HepG2 (cell line): ENCODE measurements around the gene ERF. TPM values are rescaled to one million over a fixed set of nuclear protein-coding genes. Genes with fewer than 3 reads are reported as not detected.

Experiments
- ASH2L ChIP-seq: fragments of 300-600, 200-600 bp; sonication (generic); IDR thresholded peaks from 2 replicates; pipeline ENCODE4 v1.7.0; 2017; ENCODE audit warnings: low read depth, mild to moderate bottlenecking, moderate library complexity, mixed read lengths, low read length; ENCODE audit not compliant: insufficient read length
- CREB1 ChIP-seq, 2 experiments: fragments of 450-650 bp in 1 of 2; IDR thresholded peaks; 2 replicates each; pipeline ENCODE4 v1.6.1; 2016 to 2017; ENCODE audit warnings: control low read depth in 1 of 2, mild to moderate bottlenecking in 1 of 2, missing compliant biosample characterization in 1 of 2, missing genetic modification characterization in 1 of 2
- CREBL2 ChIP-seq: sonication (generic); formaldehyde crosslinking; IDR thresholded peaks from 2 replicates; pipeline ENCODE4 v1.8.1; 2023; ENCODE audit warnings: missing genetic modification reagents, mild to moderate bottlenecking, borderline replicate concordance
- ELF1 ChIP-seq: sonication (generic); formaldehyde crosslinking; IDR thresholded peaks from 2 replicates; pipeline ENCODE4 v1.4.0; 2020; ENCODE audit warnings: missing genetic modification reagents
- EP300 ChIP-seq, 3 experiments: sonication (generic) in 1 of 3; formaldehyde crosslinking in 1 of 3; IDR thresholded peaks; 2 replicates each; pipeline versions ENCODE4 v1.5.1 to v1.6.1; 2011 to 2020; ENCODE audit warnings: low read depth in 2 of 3, low read length in 2 of 3, borderline replicate concordance in 1 of 3, improper control_type of control experiment in 1 of 3, mild to moderate bottlenecking in 1 of 3, missing genetic modification reagents in 1 of 3, moderate library complexity in 1 of 3
- LRRFIP1 ChIP-seq: sonication (generic); formaldehyde crosslinking; conservative IDR thresholded peaks from 2 replicates; pipeline ENCODE4 v1.4.0; 2020; ENCODE audit warnings: missing genetic modification reagents
- MATR3 ChIP-seq: sonication (generic); formaldehyde crosslinking; IDR thresholded peaks from 2 replicates; pipeline ENCODE4 v1.4.0; 2020; ENCODE audit warnings: missing genetic modification reagents
- MYC ChIP-seq: sonication (generic); formaldehyde crosslinking; IDR thresholded peaks from 2 replicates; pipeline ENCODE4 v1.9.0; 2021; ENCODE audit warnings: missing genetic modification reagents, borderline replicate concordance
- NFIB ChIP-seq: sonication (generic); formaldehyde crosslinking; IDR thresholded peaks from 2 replicates; pipeline ENCODE4 v1.9.0; 2021; ENCODE audit warnings: missing genetic modification reagents, mild to moderate bottlenecking, borderline replicate concordance
- NR2F6 ChIP-seq, 2 experiments: IDR thresholded peaks; 2 replicates each; pipeline ENCODE4 v1.6.1; 2016; ENCODE audit warnings: antibody characterized with exemption in 1 of 2, mild to moderate bottlenecking in 1 of 2
- POLR2AphosphoS5 ChIP-seq: IDR thresholded peaks from 2 replicates; pipeline ENCODE4 v1.6.1; 2012; ENCODE audit warnings: low read depth, low read length
- RERE ChIP-seq: IDR thresholded peaks from 2 replicates; pipeline ENCODE4 v1.6.1; 2016; ENCODE audit warnings: low read depth, missing genetic modification reagents, missing compliant biosample characterization
- TAF15 ChIP-seq: fragments of 200-400 bp; formaldehyde crosslinking; IDR thresholded peaks from one replicate; pipeline ENCODE4 v1.6.1; 2018; ENCODE audit warnings: mild to moderate bottlenecking, low read depth, low read length; ENCODE audit not compliant: poor library complexity, severe bottlenecking
- TOE1 ChIP-seq: sonication (generic); formaldehyde crosslinking; IDR thresholded peaks from 2 replicates; pipeline ENCODE4 v1.4.0; 2020; ENCODE audit warnings: mild to moderate bottlenecking, missing genetic modification reagents
- U2AF2 ChIP-seq: fragments of 200-400 bp; formaldehyde crosslinking; IDR thresholded peaks from 2 replicates; pipeline ENCODE4 v1.6.1; 2017; ENCODE audit warnings: low read depth, mild to moderate bottlenecking, low read length
- ZC3H4 ChIP-seq: sonication (generic); formaldehyde crosslinking; IDR thresholded peaks from 2 replicates; pipeline ENCODE4 v1.4.0; 2020; ENCODE audit warnings: missing genetic modification reagents, borderline replicate concordance
- ZFP36L1 ChIP-seq: sonication (generic); formaldehyde crosslinking; IDR thresholded peaks from 2 replicates; pipeline ENCODE4 v1.8.0; 2022; ENCODE audit warnings: mild to moderate bottlenecking, missing genetic modification reagents, moderate library complexity
- ZMYM3 ChIP-seq: sonication (generic); formaldehyde crosslinking; IDR thresholded peaks from 2 replicates; pipeline ENCODE4 v1.5.1; 2020; ENCODE audit warnings: mild to moderate bottlenecking, missing genetic modification reagents
- ZNF552 ChIP-seq: sonication (generic); formaldehyde crosslinking; IDR thresholded peaks from 2 replicates; pipeline ENCODE4 v1.9.0; 2022; ENCODE audit warnings: missing genetic modification reagents, mild to moderate bottlenecking, borderline replicate concordance
- ZNF891 ChIP-seq: sonication (generic); formaldehyde crosslinking; IDR thresholded peaks from 2 replicates; pipeline ENCODE4 v1.5.0; 2020; ENCODE audit warnings: mild to moderate bottlenecking, missing genetic modification reagents
- ZSCAN29 ChIP-seq: sonication (generic); formaldehyde crosslinking; conservative IDR thresholded peaks from 2 replicates; pipeline ENCODE4 v1.4.0; 2020; ENCODE audit warnings: mild to moderate bottlenecking, missing genetic modification reagents
- polyA plus RNA-seq, 8 experiments: library from polyadenylated mRNA; depleted of rRNA in 3 of 8; stranded (reverse) in 7 of 8; unstranded in 1 of 8; fragments of >200 nt; fragmentation: Illumina TruSeq in 4 of 8; extraction: Trizol in 4 of 8; gene quantifications; 2 replicates each; pipeline versions ENCODE4 v1.2.1 to v1.2.3, GENCODE V29; 2011 to 2016; ENCODE audit warnings: low read depth in 4 of 8, missing spikeins in 1 of 8, mixed read lengths in 1 of 8; ENCODE audit not compliant: insufficient read depth in 1 of 8
- total RNA-seq, 5 experiments: library from RNA; depleted of rRNA; stranded (reverse); fragments of >200 nt; fragmentation: Illumina TruSeq; extraction: Trizol; gene quantifications; 2 replicates each; pipeline ENCODE4 v1.2.3, GENCODE V29; 2016; ENCODE audit warnings: low read depth in 1 of 5

The ERF gene
- total and polyA plus RNA-seq, 2 of the 13 experiments (the other 11 are each of a cell fraction or from before 2014, with no cell fraction given), result 67.1 to 69.9 TPM

DNA sequence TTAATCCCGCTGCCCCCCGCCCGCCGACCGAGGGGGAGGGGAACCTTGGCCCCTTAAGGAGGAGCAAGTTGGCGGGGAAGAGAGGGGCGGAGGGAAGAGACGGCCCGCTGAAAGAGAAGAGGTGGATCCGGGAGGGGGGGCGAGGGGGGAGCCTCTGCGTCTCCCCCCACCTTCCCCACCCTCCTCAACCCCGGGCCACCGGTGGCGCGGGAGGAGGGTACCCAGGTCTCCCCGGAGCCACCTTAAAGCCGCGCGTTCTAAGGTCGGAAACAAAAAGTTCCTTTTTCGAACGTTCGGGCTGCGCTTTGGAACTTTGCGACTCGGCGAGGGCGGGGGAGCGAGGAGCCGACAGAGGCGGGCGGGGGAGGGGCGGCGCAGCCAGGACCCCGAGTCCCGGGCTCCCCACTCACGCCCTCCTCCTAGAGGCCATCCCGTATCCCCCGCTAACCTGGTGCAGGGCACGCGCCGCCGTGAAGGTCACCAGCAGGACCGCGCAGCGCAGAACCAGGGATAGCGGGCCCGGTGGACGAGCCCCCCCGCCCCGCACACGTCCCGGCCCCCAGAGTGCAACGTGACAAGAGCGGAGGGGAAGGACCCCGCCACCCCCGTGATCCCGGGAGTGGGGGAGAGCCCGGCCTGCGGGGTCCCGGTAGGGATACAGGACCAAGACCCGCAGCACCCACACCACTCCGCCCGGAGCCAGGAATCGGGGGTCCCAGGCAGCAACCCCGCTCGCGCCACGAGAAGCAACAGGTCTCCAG lies 659 bp downstream of the ERF start (continued):
- TF ChIP-seq U2AF2 (0 out of 2 replicates have a peak, but pooled peaks have one; percentile 62), CREBL2 (CRISPR knock-in tag) (no peak), TAF15 (no peak), ZMYM3 (no peak), ZC3H4 (CRISPR knock-in tag) (0 out of 2 replicates have a peak, but pooled peaks have one; percentile 68), ZNF891 (no peak), NR2F6 (IDR thresholded peaks at IDR 0.05) (no peak), NR2F6 (CRISPR knock-in tag; IDR thresholded peaks at IDR 0.05) (0 out of 2 replicates have a peak, but pooled peaks have one; percentile 15), LRRFIP1 (CRISPR knock-in tag) (no peak), TOE1 (CRISPR knock-in tag) (no peak), CREB1 (IDR thresholded peaks at IDR 0.05) (no peak), CREB1 (CRISPR knock-in tag; IDR thresholded peaks at IDR 0.05) (peak; percentile 5; the same call in 1 of the 2 replicates), ASH2L (peak; percentile 79), RERE (CRISPR knock-in tag) (no peak), MATR3 (CRISPR knock-in tag) (no peak), POLR2AphosphoS5 (no peak), NFIB (CRISPR knock-in tag) (no peak), ZNF552 (CRISPR knock-in tag) (no peak), ZFP36L1 (no peak), MYC (CRISPR knock-in tag) (peak; percentile 73; the same call in 1 of the 2 replicates), EP300 (IDR thresholded peaks at IDR 0.05; ENCODE audit: low read depth in 2 of 2, low read length in 2 of 2) (peak in 1 of 2 experiments; percentile 15; a peak in 1 of 4 replicates), EP300 (CRISPR knock-in tag; IDR thresholded peaks at IDR 0.05; ENCODE audit: borderline replicate concordance) (no peak), ZSCAN29 (CRISPR knock-in tag) (no peak), ELF1 (no peak; the same call in 1 of the 2 replicates)
